GM18870 (cell line): Measurements from ENCODE around the gene FARSB.

Source experiments
- ATAC-seq: cut with Tn5 transposase; IDR thresholded peaks from one replicate; pipeline ENCODE4 v1.9.1; 2021; ENCODE audit warnings: moderate library complexity; ENCODE audit not compliant: unreplicated experiment

Gene FARSB

GRCh38 chr2:222668494-222669154, 12.7 kb upstream of the FARSB start:
- ATAC-seq = no peak

GRCh38 chr2:222663479-222663878, 7.6 kb upstream of the FARSB start:
- no peak for ATAC-seq

- ATAC-seq = peak; percentile 23
Observed at GRCh38 chr2:222656526-222657446, 894 bp upstream of the FARSB start.

- ATAC-seq = no peak
Observed at GRCh38 chr2:222653280-222653679, 2.6 kb downstream of the FARSB start.

- no peak for ATAC-seq
Observed at GRCh38 chr2:222652491-222653255, 3.2 kb downstream of the FARSB start.

GRCh38 chr2:222651718-222652418, 4.0 kb downstream of the FARSB start:
- no peak for ATAC-seq

- ATAC-seq = no peak
Observed at GRCh38 chr2:222649801-222650200, 6.1 kb downstream of the FARSB start.

- no peak for ATAC-seq
Observed at GRCh38 chr2:222646008-222646407, 9.9 kb downstream of the FARSB start.

- ATAC-seq = no peak
Observed at GRCh38 chr2:222643134-222643533, 12.8 kb downstream of the FARSB start.

- no peak for ATAC-seq
Observed at GRCh38 chr2:222641336-222641735, 14.6 kb downstream of the FARSB start.

- ATAC-seq = no peak
Observed at GRCh38 chr2:222637067-222637466, 18.8 kb downstream of the FARSB start.

GRCh38 chr2:222635295-222635694, 20.6 kb downstream of the FARSB start:
- no peak for ATAC-seq

GRCh38 chr2:222627764-222628163, 28.1 kb downstream of the FARSB start:
- no peak for ATAC-seq

GRCh38 chr2:222623756-222624309, 32.1 kb downstream of the FARSB start:
- no peak for ATAC-seq

- ATAC-seq = no peak
Observed at GRCh38 chr2:222622910-222623309, 33.0 kb downstream of the FARSB start.

GRCh38 chr2:222621893-222622292, 34.0 kb downstream of the FARSB start:
- no peak for ATAC-seq

- ATAC-seq = no peak
Observed at GRCh38 chr2:222615320-222615719, 40.6 kb downstream of the FARSB start.

- peak; percentile 90 for ATAC-seq
Observed at GRCh38 chr2:222613715-222614331, 42.1 kb downstream of the FARSB start.

GRCh38 chr2:222611684-222612083, 44.2 kb downstream of the FARSB start:
- no peak for ATAC-seq

- no peak for ATAC-seq
Observed at GRCh38 chr2:222610746-222611145, 45.1 kb downstream of the FARSB start.
